GM06990 (cell line): ENCODE data around the gene OSBPL8.

Experiments used
- DNase-seq: peaks from one replicate; pipeline ENCODE4 v3.0.0-alpha.2; 2011; ENCODE audit not compliant: insufficient read length; ENCODE audit errors: extremely low read depth
- H3K27me3 ChIP-seq: replicated peaks from 2 replicates; pipeline ENCODE4 v1.6.0; 2011; ENCODE audit warnings: low read length; ENCODE audit not compliant: control insufficient read depth, insufficient read depth
- H3K36me3 ChIP-seq: 2 replicates; pipeline ENCODE4 v1.5.1; 2011; ENCODE audit warnings: low read length; ENCODE audit not compliant: control insufficient read depth, insufficient read depth
- H3K4me3 ChIP-seq: replicated peaks from 2 replicates; pipeline ENCODE4 v1.5.1; 2011; ENCODE audit warnings: low read depth, mild to moderate bottlenecking, control low read depth, low read length
- TF ChIP-seq, protein P1 (sequence below): IDR thresholded peaks from 2 replicates; pipeline ENCODE4 v1.5.1; 2011; ENCODE audit warnings: low read length, control low read depth, mild to moderate bottlenecking, inconsistent platforms; ENCODE audit not compliant: insufficient read depth, poor library complexity, severe bottlenecking

The OSBPL8 gene

DNA sequence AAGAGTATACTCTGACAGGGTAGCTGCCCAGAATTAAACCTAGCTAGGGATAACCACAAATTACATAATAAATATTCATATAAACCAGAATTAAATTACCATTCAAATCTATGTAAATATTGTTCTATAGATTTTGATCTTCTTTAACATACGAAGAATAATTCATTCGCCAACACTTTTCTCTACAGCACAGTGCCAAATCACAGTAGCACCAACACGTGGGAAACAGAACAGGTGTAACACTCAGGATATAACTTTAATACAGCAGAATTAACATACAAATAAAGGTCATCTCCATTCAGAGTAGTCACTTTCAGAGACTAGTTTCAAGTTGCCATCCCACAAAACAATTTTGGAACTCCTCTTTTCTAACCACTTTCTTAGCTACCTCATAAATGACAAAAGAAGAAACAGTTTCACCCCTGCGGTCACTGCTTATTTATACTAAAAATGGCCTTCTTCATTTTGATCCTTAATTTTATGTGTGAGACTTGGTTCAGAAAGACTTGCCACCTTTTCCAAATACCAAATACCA is 15.7 kb downstream of the OSBPL8 start:
- H3K36me3 ChIP-seq = no peaks in the 10 kb centered on the region
- no peak for DNase-seq
- H3K4me3 ChIP-seq = no peak overlapping the region
- H3K27me3 ChIP-seq = no peaks in the 10 kb centered on the region
- TF ChIP-seq, protein P1, sequence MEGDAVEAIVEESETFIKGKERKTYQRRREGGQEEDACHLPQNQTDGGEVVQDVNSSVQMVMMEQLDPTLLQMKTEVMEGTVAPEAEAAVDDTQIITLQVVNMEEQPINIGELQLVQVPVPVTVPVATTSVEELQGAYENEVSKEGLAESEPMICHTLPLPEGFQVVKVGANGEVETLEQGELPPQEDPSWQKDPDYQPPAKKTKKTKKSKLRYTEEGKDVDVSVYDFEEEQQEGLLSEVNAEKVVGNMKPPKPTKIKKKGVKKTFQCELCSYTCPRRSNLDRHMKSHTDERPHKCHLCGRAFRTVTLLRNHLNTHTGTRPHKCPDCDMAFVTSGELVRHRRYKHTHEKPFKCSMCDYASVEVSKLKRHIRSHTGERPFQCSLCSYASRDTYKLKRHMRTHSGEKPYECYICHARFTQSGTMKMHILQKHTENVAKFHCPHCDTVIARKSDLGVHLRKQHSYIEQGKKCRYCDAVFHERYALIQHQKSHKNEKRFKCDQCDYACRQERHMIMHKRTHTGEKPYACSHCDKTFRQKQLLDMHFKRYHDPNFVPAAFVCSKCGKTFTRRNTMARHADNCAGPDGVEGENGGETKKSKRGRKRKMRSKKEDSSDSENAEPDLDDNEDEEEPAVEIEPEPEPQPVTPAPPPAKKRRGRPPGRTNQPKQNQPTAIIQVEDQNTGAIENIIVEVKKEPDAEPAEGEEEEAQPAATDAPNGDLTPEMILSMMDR = no peak

GRCh38 chr12:76542908-76543307 is 16.7 kb downstream of the OSBPL8 start:
- TF ChIP-seq, protein P1 = no peak
- DNase-seq = no peak
- Histone ChIP-seq H3K36me3 (no peaks in the 10 kb centered on the region), H3K27me3 (no peaks in the 10 kb centered on the region), H3K4me3 (no peak overlapping the region)

DNA sequence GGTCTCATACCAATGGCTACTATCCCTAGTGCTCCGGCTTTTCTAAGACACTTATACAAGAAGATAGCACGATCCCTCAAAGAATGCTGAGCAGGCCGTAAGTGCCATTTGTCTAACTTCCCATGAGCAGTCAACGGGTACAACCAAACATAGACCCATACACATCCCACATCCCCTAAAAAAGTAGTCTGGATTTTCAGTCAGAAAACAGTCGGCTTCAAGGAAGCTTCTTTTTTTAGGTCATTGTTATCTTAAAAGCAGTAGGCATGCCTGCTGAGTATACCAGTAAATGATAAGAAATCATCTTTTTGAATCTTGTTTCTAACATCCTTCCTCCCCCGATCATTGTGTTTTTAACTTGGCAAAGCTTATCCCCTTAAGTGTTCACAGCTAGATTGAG is 19.8 kb downstream of the OSBPL8 start:
- H3K4me3 ChIP-seq = no peak overlapping the region
- DNase-seq = no peak
- TF ChIP-seq, protein P1 = no peak
- H3K27me3 ChIP-seq = no peaks in the 10 kb centered on the region
- no peaks in the 10 kb centered on the region for H3K36me3 ChIP-seq

GRCh38 chr12:76537923-76538322 is 21.6 kb downstream of the OSBPL8 start:
- H3K36me3 ChIP-seq = no peaks in the 10 kb centered on the region
- TF ChIP-seq, protein P1 = no peak
- H3K27me3 ChIP-seq = no peaks in the 10 kb centered on the region
- H3K4me3 ChIP-seq = no peak overlapping the region
- no peak for DNase-seq

- TF ChIP-seq, protein P1 = no peak
- H3K36me3 ChIP-seq = no peaks in the 10 kb centered on the region
- H3K27me3 ChIP-seq = no peaks in the 10 kb centered on the region
- no peak for DNase-seq
- H3K4me3 ChIP-seq = no peak overlapping the region
Measured at GRCh38 chr12:76536546-76536945, 23.0 kb downstream of the OSBPL8 start.

DNA sequence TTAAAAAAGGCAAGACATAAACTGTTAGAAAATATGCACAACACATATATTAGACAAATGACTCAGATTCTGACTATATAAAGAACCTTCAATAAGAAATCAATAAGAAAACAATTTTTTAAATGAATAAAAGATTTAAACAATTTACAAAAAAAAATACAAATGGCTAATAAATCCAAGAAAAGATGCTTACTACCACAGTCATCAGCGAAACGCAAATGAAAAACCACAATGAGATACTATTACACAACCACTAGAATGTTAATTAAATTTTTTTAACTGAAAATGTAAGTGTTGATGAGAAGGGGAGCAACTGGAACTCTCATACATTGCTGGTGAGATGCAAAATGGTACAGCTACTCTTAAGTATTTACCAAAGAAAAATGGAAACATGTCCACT is 24.4 kb downstream of the OSBPL8 start:
- Histone ChIP-seq H3K36me3 (no peaks in the 10 kb centered on the region), H3K4me3 (no peak overlapping the region), H3K27me3 (no peaks in the 10 kb centered on the region)
- DNase-seq = no peak
- TF ChIP-seq, protein P1 = no peak
